ENCODE data around the gene CYP2A6.
A peak's percentile ranks its signal among the peaks of the same experiment; 100 is the strongest.
"Not testable (repeated sequence)": the region's sequence is repeated elsewhere in the genome, so short reads cannot be mapped to it uniquely, and the experiment has no call there.

Gene CYP2A6

DNA sequence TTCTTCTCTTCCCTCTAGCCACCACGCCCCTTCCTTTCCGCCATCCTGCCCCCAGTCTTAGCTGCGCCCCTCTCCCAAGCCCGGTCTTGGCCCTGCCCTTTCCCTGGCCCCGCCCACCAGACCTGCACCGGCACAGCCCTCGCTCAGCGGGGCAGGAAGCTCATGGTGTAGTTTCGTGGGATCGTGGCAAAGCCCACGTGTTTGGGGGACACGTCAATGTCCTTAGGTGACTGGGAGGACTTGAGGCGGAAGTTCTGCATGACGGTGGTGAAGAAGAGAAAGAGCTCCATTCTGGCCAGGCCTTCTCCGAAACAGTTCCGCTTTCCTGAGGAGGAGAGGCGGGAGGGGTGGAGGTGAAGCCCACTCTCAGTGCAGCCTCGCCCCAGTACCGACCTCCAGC is 6.6 kb downstream of the CYP2A6 start:
- not testable (repeated sequence) for DNase-seq (ENCODE audit: low spot score)

- DNase-seq (ENCODE audit: low spot score) = not testable (repeated sequence)
Measured at GRCh38 chr19:40842997-40843652, 7.1 kb downstream of the CYP2A6 start.

- DNase-seq (ENCODE audit: low spot score) = not testable (repeated sequence)
Measured at GRCh38 chr19:40842012-40842411, 8.2 kb downstream of the CYP2A6 start.

DNA sequence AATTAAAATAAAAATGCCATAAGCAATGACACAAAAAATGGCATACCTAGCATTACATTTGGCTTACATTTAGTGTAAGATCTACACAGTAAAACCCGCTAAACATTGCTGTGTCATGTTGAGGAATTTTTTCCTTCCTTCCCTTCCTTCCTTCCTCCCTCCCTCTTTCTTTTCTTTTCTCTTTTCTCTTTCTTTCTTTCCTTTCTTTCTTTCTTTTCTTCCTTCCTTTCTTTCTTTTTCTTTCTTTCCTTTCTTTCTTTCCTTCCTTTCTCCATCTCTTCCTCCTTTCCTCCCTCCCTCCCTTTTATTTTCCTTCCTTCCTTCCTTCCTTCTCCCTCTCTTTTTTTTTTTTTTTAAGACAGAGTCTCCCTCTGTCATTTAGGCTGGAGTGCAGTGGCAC is 11.8 kb downstream of the CYP2A6 start:
- not testable (repeated sequence) for DNase-seq (ENCODE audit: low spot score)

DNA sequence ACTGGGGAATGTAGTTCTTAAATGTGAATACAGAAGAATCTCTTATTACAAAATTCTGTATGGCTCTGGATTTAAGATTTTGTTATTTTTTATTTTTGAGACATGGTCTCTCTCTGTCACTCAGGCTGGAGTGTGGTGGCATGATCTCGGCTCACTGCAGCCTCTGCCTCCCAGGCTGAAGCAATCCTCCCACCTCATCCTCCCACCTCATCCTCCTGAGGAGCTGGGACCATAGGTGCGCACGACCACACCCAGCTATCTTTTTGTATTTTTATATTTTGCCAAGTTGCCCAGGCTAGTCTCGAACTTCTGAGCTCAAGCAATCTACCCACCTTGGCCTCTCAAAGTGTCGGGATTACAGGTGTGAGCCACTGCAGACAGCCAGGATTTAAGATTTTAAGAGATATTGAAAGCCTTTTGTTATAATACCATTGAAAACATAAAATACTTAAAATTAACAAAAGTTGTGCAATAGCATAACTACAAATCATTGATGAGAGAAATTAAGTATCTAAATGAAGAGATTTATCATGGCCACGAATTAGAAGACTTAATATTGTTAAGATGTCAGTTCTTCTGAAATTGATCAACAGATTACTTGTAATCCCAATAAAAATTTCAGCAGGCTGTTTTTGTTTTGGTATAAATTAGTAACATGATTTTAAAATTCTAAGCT is 13.4 kb downstream of the CYP2A6 start:
- DNase-seq (ENCODE audit: low spot score) = no peak

- DNase-seq (ENCODE audit: low spot score) = not testable (repeated sequence)
Measured at GRCh38 chr19:40833728-40834533, 16.3 kb downstream of the CYP2A6 start.

GRCh38 chr19:40832431-40832790 is 17.8 kb downstream of the CYP2A6 start:
- DNase-seq (ENCODE audit: low spot score) = not testable (repeated sequence)

GRCh38 chr19:40831502-40832430 is 18.5 kb downstream of the CYP2A6 start:
- peak; percentile 29 for DNase-seq (ENCODE audit: low spot score)

GRCh38 chr19:40830741-40831140 is 19.5 kb downstream of the CYP2A6 start:
- not testable (repeated sequence) for DNase-seq (ENCODE audit: low spot score)

DNA sequence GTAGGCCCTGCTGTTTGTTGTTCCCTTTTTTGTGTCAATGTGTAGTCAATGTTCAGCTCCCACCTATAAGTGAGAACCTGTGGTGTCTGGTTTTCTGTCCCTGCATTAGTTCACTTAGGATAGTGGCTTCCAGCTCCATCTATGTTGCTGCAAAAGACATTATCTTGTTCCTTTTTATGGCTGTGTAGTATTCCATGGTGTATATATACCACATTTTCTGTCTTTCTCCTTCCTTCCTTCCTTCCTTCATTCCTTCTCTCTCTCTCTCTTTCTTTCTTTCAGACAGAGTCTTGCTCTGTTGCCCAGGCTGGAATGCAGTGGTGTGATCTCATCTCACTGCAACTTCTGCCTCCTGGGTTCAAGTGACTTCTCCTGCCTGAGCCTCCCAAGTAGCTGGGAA is 21.0 kb downstream of the CYP2A6 start:
- DNase-seq (ENCODE audit: low spot score) = no peak

DNA sequence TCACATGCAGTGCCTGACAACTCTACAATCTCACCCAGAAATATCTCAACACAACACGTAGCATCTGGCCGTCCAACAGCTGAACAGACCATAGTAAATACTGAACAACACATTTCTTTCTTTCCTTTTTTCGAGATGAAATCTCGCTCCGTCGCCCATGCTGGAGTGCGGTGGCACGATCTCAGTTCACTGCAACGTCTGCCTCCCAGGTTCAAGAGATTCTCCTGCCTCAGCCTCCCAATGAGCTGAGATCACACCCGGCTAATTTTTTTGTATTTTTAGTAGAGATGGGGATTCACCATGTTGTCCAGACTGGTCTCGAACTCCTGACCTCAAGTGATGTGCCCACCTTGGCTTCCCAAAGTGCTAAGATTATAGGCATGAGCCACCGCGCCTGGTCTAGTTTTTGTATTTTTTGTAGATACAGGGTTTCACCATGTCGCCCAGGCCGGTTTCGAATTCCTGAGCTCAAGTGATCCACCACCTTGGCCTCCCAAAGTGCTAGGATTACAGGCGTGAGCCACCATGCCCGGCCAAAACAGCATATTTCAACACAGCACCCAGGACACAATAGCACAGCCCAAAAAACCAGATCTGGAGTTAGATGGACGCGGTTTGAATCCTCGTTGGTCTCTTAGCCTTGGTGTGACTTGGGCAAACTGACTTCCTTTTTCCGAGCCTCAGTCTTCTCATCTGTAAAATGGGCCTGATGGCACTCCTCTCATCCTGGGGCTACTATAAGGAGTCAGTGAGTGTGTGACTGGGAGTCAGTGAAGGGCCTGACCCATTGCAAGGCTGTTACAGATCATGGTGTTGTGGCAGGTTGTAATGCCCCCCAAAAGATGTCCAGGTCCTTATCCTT is 22.6 kb downstream of the CYP2A6 start:
- DNase-seq (ENCODE audit: low spot score) = no peak

DNA sequence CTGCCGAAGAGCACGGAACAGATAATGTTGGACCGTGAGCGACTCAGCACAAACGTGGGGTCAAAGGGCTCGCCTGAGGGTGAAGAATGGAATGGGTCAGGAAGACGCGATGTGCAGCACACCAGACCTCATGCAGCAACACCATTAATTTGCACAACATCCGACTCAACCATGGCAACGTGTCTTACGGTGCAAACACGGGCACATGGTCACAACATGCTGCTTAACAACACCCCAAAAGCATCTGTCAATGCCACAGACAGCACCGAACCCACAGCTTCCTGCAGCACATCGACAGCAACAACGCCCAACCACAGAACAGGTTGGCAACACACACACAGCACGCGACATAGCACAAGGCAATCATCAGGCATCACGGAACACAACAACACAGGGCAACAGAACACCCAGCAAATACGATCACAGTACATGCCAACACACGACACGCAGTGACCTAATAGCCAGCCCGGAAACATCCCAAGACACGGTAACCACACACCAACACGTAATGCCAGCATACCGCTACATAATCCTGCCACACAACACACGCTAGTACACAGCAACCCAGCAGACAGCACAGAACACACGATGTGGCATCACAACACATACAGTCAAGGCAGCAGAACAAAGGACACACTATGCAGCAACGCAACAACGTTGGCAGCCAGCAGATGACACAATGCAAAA is 23.4 kb downstream of the CYP2A6 start:
- DNase-seq (ENCODE audit: low spot score) = not testable (repeated sequence)

GRCh38 chr19:40826312-40826698 is 23.9 kb downstream of the CYP2A6 start:
- DNase-seq (ENCODE audit: low spot score) = not testable (repeated sequence)

GRCh38 chr19:40825460-40826095 is 24.7 kb downstream of the CYP2A6 start:
- DNase-seq (ENCODE audit: low spot score) = not testable (repeated sequence)

- DNase-seq (ENCODE audit: low spot score) = not testable (repeated sequence)
Measured at GRCh38 chr19:40824916-40825315, 25.3 kb downstream of the CYP2A6 start.

GRCh38 chr19:40822704-40823553 is 27.3 kb downstream of the CYP2A6 start:
- DNase-seq (ENCODE audit: low spot score) = not testable (repeated sequence)

DNA sequence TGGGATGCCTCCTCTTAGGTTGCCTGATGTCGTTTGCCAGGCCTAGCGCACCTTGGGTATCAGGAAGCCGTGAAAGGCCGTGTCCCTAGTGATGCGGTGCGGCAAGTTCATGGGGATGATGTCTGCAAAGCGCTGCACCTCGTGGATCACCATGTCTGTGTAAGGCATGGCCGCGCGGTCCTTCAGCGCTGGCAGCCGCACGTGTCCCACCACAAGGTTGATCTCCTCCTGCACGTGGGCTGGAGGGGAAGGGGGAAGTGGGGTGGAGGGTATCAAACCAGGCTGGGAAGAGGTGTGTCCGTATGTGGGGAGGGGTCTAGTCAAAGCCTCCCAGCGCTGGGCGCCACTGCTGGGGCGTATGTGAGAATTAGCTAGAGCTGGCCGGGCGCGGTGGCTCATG is 28.1 kb downstream of the CYP2A6 start:
- DNase-seq (ENCODE audit: low spot score) = no peak

DNA sequence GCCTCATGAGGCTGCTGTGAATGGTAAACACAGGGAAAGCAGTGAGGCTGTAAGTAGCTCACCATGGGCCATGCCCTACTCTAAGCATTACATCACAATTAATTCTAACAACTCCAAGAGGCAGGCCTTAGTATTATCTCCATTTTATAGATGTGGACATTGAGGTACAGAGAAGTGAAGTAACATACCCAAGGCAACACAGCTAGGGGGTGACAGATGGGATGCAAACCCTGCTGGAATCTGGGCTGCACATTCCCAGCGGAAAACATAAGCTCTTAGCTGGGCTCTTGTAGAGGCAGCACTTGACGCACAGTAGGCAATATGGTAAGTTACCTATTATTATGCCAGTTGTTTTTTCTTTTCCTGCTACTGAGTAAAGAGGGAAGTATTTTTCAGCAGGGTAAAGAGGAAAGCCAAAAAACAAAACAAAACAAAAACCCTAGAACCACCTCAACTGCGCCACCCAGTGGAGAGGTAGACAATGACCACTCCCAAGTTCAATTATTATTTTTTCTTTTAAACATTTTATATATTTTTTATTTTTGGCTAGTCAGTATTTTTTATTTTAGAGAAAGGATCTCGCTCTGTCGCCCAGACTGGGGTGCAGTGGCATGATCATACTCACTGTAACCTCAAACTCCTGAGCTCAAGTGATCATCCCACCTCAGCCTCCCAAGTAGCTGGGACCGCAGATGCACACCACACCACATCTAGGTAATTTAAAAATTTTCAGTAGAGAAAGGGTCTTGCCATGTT is 30.6 kb downstream of the CYP2A6 start:
- not testable (repeated sequence) for DNase-seq (ENCODE audit: low spot score)

Data from hepatic stellate cell (primary cell).